Right kidney (tissue), 9 donors: ENCODE data around the gene EPHA6.

Source experiments
- DNase-seq: peaks from one replicate; pipeline ENCODE4 v3.0.0-alpha.2; 2016
- long read RNA-seq, 8 donors: transcript quantifications; one replicate each; lab custom pipeline, GENCODE V29; 2026

The EPHA6 gene
- long read RNA-seq, donor 1, result 0 reads
- long read RNA-seq, donor 2, result 0 reads
- long read RNA-seq, donor 3, result 0 reads
- long read RNA-seq, donor 4, result 0 reads
- long read RNA-seq, donor 5, result 0 reads
- long read RNA-seq, donor 6, result 0 reads
- long read RNA-seq, donor 7, result 0 reads
- long read RNA-seq, donor 8, result 0 reads

- peak; percentile 80 for DNase-seq
Observed at GRCh38 chr3:96813820-96814650, at the start of gene EPHA6. Gene EPHA6, plus strand, starts transcription at chr3:96814594.

GRCh38 chr3:96776818-96777217 lies 37.6 kb upstream of the EPHA6 start:
- DNase-seq, result no peak

- DNase-seq, result no peak
Observed at GRCh38 chr3:96779810-96780209, 34.6 kb upstream of the EPHA6 start.

GRCh38 chr3:96796101-96796500 lies 18.3 kb upstream of the EPHA6 start:
- DNase-seq, result no peak

- no peak for DNase-seq
Observed at GRCh38 chr3:96803870-96804269, 10.5 kb upstream of the EPHA6 start.

GRCh38 chr3:96806341-96806740 lies 8.1 kb upstream of the EPHA6 start:
- no peak for DNase-seq

- peak; percentile 84 for DNase-seq
Observed at GRCh38 chr3:96813134-96813819, 1.1 kb upstream of the EPHA6 start.

- DNase-seq, result peak; percentile 59
Observed at GRCh38 chr3:96814651-96815567, 515 bp downstream of the EPHA6 start.

GRCh38 chr3:96831175-96831574 lies 16.8 kb downstream of the EPHA6 start:
- DNase-seq, result no peak

- DNase-seq, result no peak
Observed at GRCh38 chr3:96833301-96833700, 18.9 kb downstream of the EPHA6 start.

GRCh38 chr3:96836153-96836915 lies 21.9 kb downstream of the EPHA6 start:
- DNase-seq, result no peak

- no peak for DNase-seq
Observed at GRCh38 chr3:96843505-96844203, 29.3 kb downstream of the EPHA6 start.

- DNase-seq, result no peak
Observed at GRCh38 chr3:96844204-96844514, 29.8 kb downstream of the EPHA6 start.

GRCh38 chr3:96852849-96853248 lies 38.5 kb downstream of the EPHA6 start:
- no peak for DNase-seq

- no peak for DNase-seq
Observed at GRCh38 chr3:96860882-96861281, 46.5 kb downstream of the EPHA6 start.

- DNase-seq, result no peak
Observed at GRCh38 chr3:96863129-96863740, 48.8 kb downstream of the EPHA6 start.

GRCh38 chr3:96865605-96866004 lies 51.2 kb downstream of the EPHA6 start:
- no peak for DNase-seq

GRCh38 chr3:96869316-96869715 lies 54.9 kb downstream of the EPHA6 start:
- DNase-seq, result no peak

GRCh38 chr3:96877510-96877909 lies 63.1 kb downstream of the EPHA6 start:
- DNase-seq, result no peak

- no peak for DNase-seq
Observed at GRCh38 chr3:96900031-96900430, 85.6 kb downstream of the EPHA6 start.

- DNase-seq, result no peak
Observed at GRCh38 chr3:96900566-96900965, 86.2 kb downstream of the EPHA6 start.
